ENCODE measurements around the gene CPA1. TPM values are rescaled to one million over a fixed set of nuclear protein-coding genes. Genes with fewer than 3 reads are reported as not detected.

CPA1 gene
- 0.32 and 0.86 TPM in 2 replicates for total RNA-seq

GRCh38 chr7:130379921-130380860 is at the start of gene CPA1:
Gene CPA1, plus strand, starts transcription at chr7:130380494. Its CDS starts 27 bp downstream, at chr7:130380521.
- no peak for TF ChIP-seq CTCF (IDR thresholded peaks at IDR 0.05; ENCODE audit: insufficient read depth, low read depth, low read length)
- peak; percentile 73 for DNase-seq (ENCODE audit: low read depth)
- no peak within 1 kb of the TSS for H3K4me3 ChIP-seq (ENCODE audit: low read depth, low read length)

- no peak for TF ChIP-seq CTCF (IDR thresholded peaks at IDR 0.05; ENCODE audit: insufficient read depth, low read depth, low read length)
- no peak overlapping the region for H3K4me3 ChIP-seq (ENCODE audit: low read depth, low read length)
- peak; percentile 23 for DNase-seq (ENCODE audit: low read depth)
These were observed 47.8 kb upstream of the CPA1 start for GRCh38 chr7:130332259-130333053.

GRCh38 chr7:130333832-130334231 is 46.5 kb upstream of the CPA1 start:
- TF ChIP-seq CTCF (IDR thresholded peaks at IDR 0.05; ENCODE audit: insufficient read depth, low read depth, low read length): no peak
- no peak overlapping the region for H3K4me3 ChIP-seq (ENCODE audit: low read depth, low read length)
- DNase-seq (ENCODE audit: low read depth): no peak

- H3K4me3 ChIP-seq (ENCODE audit: low read depth, low read length): no peak overlapping the region
- TF ChIP-seq CTCF (IDR thresholded peaks at IDR 0.05; ENCODE audit: insufficient read depth, low read depth, low read length): no peak
- DNase-seq (ENCODE audit: low read depth): peak; percentile 30
These were observed 46.0 kb upstream of the CPA1 start for GRCh38 chr7:130334274-130334673.

GRCh38 chr7:130337410-130337971 is 42.8 kb upstream of the CPA1 start:
- DNase-seq (ENCODE audit: low read depth): no peak
- TF ChIP-seq CTCF (IDR thresholded peaks at IDR 0.05; ENCODE audit: insufficient read depth, low read depth, low read length): no peak
- no peak overlapping the region for H3K4me3 ChIP-seq (ENCODE audit: low read depth, low read length)

GRCh38 chr7:130338233-130338632 is 42.1 kb upstream of the CPA1 start:
- no peak overlapping the region for H3K4me3 ChIP-seq (ENCODE audit: low read depth, low read length)
- no peak for DNase-seq (ENCODE audit: low read depth)
- TF ChIP-seq CTCF (IDR thresholded peaks at IDR 0.05; ENCODE audit: insufficient read depth, low read depth, low read length): no peak

All from fibroblast of villous mesenchyme (primary cell).